NCI-H1417 treated with DMSO at 0.1 percent for 48 hours (cell line): Measurements from ENCODE around the gene SH3D21.

Experiments
- DNase-seq: peaks from one replicate; lab custom pipeline; 2025; lab: John Stamatoyannopoulos, UW

The SH3D21 gene

GRCh38 chr1:36330940-36331339 is 24.8 kb downstream of the SH3D21 start:
- no peak for DNase-seq

- no peak for DNase-seq
Observed at GRCh38 chr1:36337830-36338229, 31.7 kb downstream of the SH3D21 start.

GRCh38 chr1:36339215-36339614 is 33.0 kb downstream of the SH3D21 start:
- no peak for DNase-seq

- DNase-seq: no peak
Observed at GRCh38 chr1:36339615-36340014, 33.4 kb downstream of the SH3D21 start.

GRCh38 chr1:36341626-36342320 is 35.6 kb downstream of the SH3D21 start:
- DNase-seq: no peak

GRCh38 chr1:36342426-36343185 is 36.4 kb downstream of the SH3D21 start:
- DNase-seq: no peak

GRCh38 chr1:36343651-36344394 is 37.7 kb downstream of the SH3D21 start:
- DNase-seq: no peak

- no peak for DNase-seq
Observed at GRCh38 chr1:36344395-36344680, 38.2 kb downstream of the SH3D21 start.

GRCh38 chr1:36345353-36345752 is 39.2 kb downstream of the SH3D21 start:
- no peak for DNase-seq

- no peak for DNase-seq
Observed at GRCh38 chr1:36346741-36347370, 40.7 kb downstream of the SH3D21 start.

GRCh38 chr1:36349241-36349671 is 43.1 kb downstream of the SH3D21 start:
- DNase-seq: no peak

- no peak for DNase-seq
Observed at GRCh38 chr1:36349839-36350238, 43.7 kb downstream of the SH3D21 start.

- no peak for DNase-seq
Observed at GRCh38 chr1:36350659-36351226, 44.6 kb downstream of the SH3D21 start.

GRCh38 chr1:36351227-36351977 is 45.2 kb downstream of the SH3D21 start:
- DNase-seq: no peak

- no peak for DNase-seq
Observed at GRCh38 chr1:36352125-36352909, 46.1 kb downstream of the SH3D21 start.

GRCh38 chr1:36352910-36353878 is 47.0 kb downstream of the SH3D21 start:
- no peak for DNase-seq

GRCh38 chr1:36354486-36354885 is 48.3 kb downstream of the SH3D21 start:
- no peak for DNase-seq

GRCh38 chr1:36355811-36356210 is 49.6 kb downstream of the SH3D21 start:
- no peak for DNase-seq

GRCh38 chr1:36358514-36359084 is 52.4 kb downstream of the SH3D21 start:
- DNase-seq: no peak
